ENCODE data around the gene ABCB11. TPM values are rescaled to one million over a fixed set of nuclear protein-coding genes. Genes with fewer than 3 reads are reported as not detected.

Gene ABCB11
- total and polyA plus RNA-seq, 2 donors (not counting 1 experiment from before 2014, with no cell fraction given): not detected

GRCh38 chr2:168956392-168956791, 74.7 kb downstream of the ABCB11 start:
- Mint-ChIP-seq H3K4me3 (no peak overlapping the region), H3K4me1 (no peaks in the 10 kb centered on the region), H3K27me3 (peaks cover 5% of the 10 kb centered on the region), H3K9me3 (ENCODE audit: insufficient read depth) (peaks cover 2% of the 10 kb centered on the region), H3K27ac (no peak overlapping the region)
- 100% methylated on average over 1 of the region's 2 CpGs for WGBS (ENCODE audit: insufficient coverage)
- Histone ChIP-seq H3K9ac (ENCODE audit: low read length) (no peak overlapping the region), H2AFZ (ENCODE audit: insufficient read depth, low read depth, low read length, poor library complexity, severe bottlenecking) (no peak overlapping the region), H3K79me2 (ENCODE audit: control insufficient read depth, insufficient read depth, low read length) (no peaks in the 10 kb centered on the region), H3K9me3 (ENCODE audit: control extremely low read depth in 1 of 3, control insufficient read depth in 2 of 3, insufficient read depth in 1 of 3, low read length in 2 of 3) (no peaks in the 10 kb centered on the region), H3K36me3 (replicated peaks in 1 of 2; ENCODE audit: control extremely low read depth in 1 of 2, control insufficient read depth in 1 of 2, extremely low read depth in 1 of 2, insufficient read depth in 2 of 2, low read length in 1 of 2) (no peaks in the 10 kb centered on the region), H4K20me1 (ENCODE audit: control insufficient read depth, insufficient read depth, low read length, poor library complexity, severe bottlenecking) (no peaks in the 10 kb centered on the region), H3K27ac (ENCODE audit: low read length in 2 of 2) (no peak overlapping the region), H3K4me3 (ENCODE audit: control extremely low read depth in 1 of 5, extremely low read depth in 1 of 5, insufficient read depth in 1 of 5, low read depth in 2 of 5, low read length in 4 of 5) (no peak overlapping the region), H3K4me1 (ENCODE audit: control insufficient read depth in 2 of 2, insufficient read depth in 2 of 2, low read length in 2 of 2) (no peaks in the 10 kb centered on the region), H3K27me3 (replicated peaks in 1 of 4; ENCODE audit: control extremely low read depth in 1 of 4, control insufficient read depth in 3 of 4, insufficient read depth in 4 of 4, low read length in 3 of 4) (no peaks in the 10 kb centered on the region), H3K4me2 (replicated peaks; ENCODE audit: low read depth, low read length, poor library complexity, severe bottlenecking) (no peak overlapping the region)
- no peak for ATAC-seq (ENCODE audit: low read depth)
- CTCF ChIA-PET: interaction anchor here (1.2 kb wide), 1 partner anchor 175 kb away, joined by 4 read pairs; no protein-coding TSS in a partner anchor
- intact Hi-C loops (cut with micrococcal nuclease): no loop called here
- POLR2A ChIA-PET: no interaction called here
- TF ChIP-seq EZH2 (IDR thresholded peaks at IDR 0.05; ENCODE audit: borderline replicate concordance, insufficient read depth, low read depth, low read length, poor library complexity, severe bottlenecking) (no peak), CTCF (IDR thresholded peaks at IDR 0.05) (no peak)
- DNase-seq: no peak

- WGBS (ENCODE audit: insufficient coverage): 94% methylated on average over 2 of the region's 4 CpGs
- Histone ChIP-seq H3K36me3 (replicated peaks in 1 of 2; ENCODE audit: control extremely low read depth in 1 of 2, control insufficient read depth in 1 of 2, extremely low read depth in 1 of 2, insufficient read depth in 2 of 2, low read length in 1 of 2) (no peaks in the 10 kb centered on the region), H3K4me2 (replicated peaks; ENCODE audit: low read depth, low read length, poor library complexity, severe bottlenecking) (no peak overlapping the region), H3K27ac (ENCODE audit: low read length in 2 of 2) (no peak overlapping the region), H3K9ac (ENCODE audit: low read length) (no peak overlapping the region), H3K4me3 (ENCODE audit: control extremely low read depth in 1 of 5, extremely low read depth in 1 of 5, insufficient read depth in 1 of 5, low read depth in 2 of 5, low read length in 4 of 5) (no peak overlapping the region), H3K79me2 (ENCODE audit: control insufficient read depth, insufficient read depth, low read length) (no peaks in the 10 kb centered on the region), H3K4me1 (ENCODE audit: control insufficient read depth in 2 of 2, insufficient read depth in 2 of 2, low read length in 2 of 2) (no peaks in the 10 kb centered on the region), H3K27me3 (replicated peaks in 1 of 4; ENCODE audit: control extremely low read depth in 1 of 4, control insufficient read depth in 3 of 4, insufficient read depth in 4 of 4, low read length in 3 of 4) (no peaks in the 10 kb centered on the region), H3K9me3 (ENCODE audit: control extremely low read depth in 1 of 3, control insufficient read depth in 2 of 3, insufficient read depth in 1 of 3, low read length in 2 of 3) (no peaks in the 10 kb centered on the region), H2AFZ (ENCODE audit: insufficient read depth, low read depth, low read length, poor library complexity, severe bottlenecking) (no peak overlapping the region), H4K20me1 (ENCODE audit: control insufficient read depth, insufficient read depth, low read length, poor library complexity, severe bottlenecking) (no peaks in the 10 kb centered on the region)
- no peak overlapping the region for H3K4me3 Mint-ChIP-seq
- TF ChIP-seq EZH2 (IDR thresholded peaks at IDR 0.05; ENCODE audit: borderline replicate concordance, insufficient read depth, low read depth, low read length, poor library complexity, severe bottlenecking) (no peak), CTCF (IDR thresholded peaks at IDR 0.05) (no peak)
- ATAC-seq (ENCODE audit: low read depth) (no peak), DNase-seq (no peak)
- H3K27ac Mint-ChIP-seq: no peak overlapping the region
- H3K9me3 Mint-ChIP-seq (ENCODE audit: insufficient read depth): peaks cover 2% of the 10 kb centered on the region
- POLR2A ChIA-PET: no interaction called here
- H3K27me3 Mint-ChIP-seq: peaks cover 5% of the 10 kb centered on the region
- intact Hi-C loops (cut with micrococcal nuclease): no loop called here
- H3K4me1 Mint-ChIP-seq: no peaks in the 10 kb centered on the region
- CTCF ChIA-PET: no interaction called here
Observed at GRCh38 chr2:168955321-168955720, 75.8 kb downstream of the ABCB11 start.
